ENCODE data around the gene HS1BP3.

Gene HS1BP3

DNA sequence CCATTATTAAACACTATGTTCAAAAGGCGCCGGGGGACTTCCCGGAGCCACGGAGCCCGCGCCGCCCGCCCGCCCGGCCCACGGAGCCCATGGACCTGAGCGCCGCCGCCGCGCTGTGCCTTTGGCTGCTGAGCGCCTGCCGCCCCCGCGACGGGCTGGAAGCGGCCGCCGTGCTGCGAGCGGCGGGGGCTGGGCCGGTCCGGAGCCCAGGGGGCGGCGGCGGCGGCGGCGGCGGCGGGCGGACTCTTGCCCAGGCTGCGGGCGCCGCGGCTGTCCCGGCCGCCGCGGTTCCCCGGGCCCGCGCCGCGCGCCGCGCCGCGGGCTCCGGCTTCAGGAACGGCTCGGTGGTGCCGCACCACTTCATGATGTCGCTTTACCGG, 16.2 kb upstream of the HS1BP3 start:
- Histone ChIP-seq H3K9me3 (ENCODE audit: control insufficient read depth, insufficient read depth, low read length) (no peaks in the 10 kb centered on the region), H3K4me1 (ENCODE audit: control insufficient read depth, insufficient read depth, low read length) (peaks cover 37% of the 10 kb centered on the region), H3K27me3 (ENCODE audit: control insufficient read depth, insufficient read depth, low read length) (peaks cover 96% of the 10 kb centered on the region), H3K27ac (ENCODE audit: low read depth, low read length) (no peak overlapping the region), H3K36me3 (ENCODE audit: control insufficient read depth, insufficient read depth, low read length) (no peaks in the 10 kb centered on the region), H3K9ac (ENCODE audit: low read depth, low read length) (no peak overlapping the region), H3K4me3 (ENCODE audit: low read depth, low read length) (peak overlapping the region; percentile 51)

DNA sequence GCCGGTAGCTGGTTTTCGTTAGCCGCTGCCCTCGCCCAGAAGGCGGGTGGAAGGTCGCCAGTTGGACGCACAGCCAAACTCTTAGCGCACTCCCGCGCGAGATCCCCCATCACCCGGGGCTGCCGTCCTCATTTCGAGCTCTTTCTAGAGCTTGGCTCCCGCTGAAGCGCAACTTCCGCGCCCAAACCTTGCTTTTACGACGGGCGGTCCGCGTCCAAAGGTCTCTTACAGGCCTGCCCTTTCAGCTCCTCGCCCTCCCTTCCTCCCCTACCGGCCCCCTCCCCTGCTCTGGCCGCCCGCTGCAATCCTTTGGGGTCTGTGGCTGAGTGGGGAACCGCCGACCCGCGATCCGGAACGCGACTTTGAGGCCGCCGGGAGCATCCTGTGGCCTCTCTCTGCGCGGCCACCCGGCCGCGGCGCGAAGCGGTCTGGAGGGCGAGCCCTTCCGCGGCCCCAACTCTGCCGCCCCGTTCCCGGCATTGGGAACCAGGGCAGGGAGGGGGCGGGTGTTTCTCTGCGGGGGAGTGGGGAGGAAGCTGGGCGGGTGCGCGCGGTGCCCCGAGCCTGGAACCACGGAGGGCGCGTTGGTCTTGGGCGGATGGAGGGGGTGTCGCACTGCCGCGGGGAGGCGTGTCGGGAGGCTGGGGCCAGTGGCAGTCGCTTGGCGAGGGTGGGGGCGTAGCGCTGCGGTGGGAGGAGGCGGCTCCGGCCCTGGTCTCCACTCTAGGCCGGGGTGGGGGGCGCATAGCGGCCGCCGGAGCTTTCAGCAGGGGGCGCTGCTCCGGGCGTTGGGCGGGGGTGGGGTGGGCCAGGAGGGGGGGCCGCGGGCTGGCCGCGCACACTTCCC, 15.6 kb upstream of the HS1BP3 start, which contains the start of gene GDF7:
TSS of gene GDF7 (plus strand) at position 841 of the 847 bp plus-strand sequence. CDS start 96 bp downstream, outside the sequence.
- Histone ChIP-seq H3K27me3 (ENCODE audit: control insufficient read depth, insufficient read depth, low read length) (peaks cover 96% of the 10 kb centered on the region), H3K27ac (ENCODE audit: low read depth, low read length) (no peak within 1 kb of the TSS), H3K36me3 (ENCODE audit: control insufficient read depth, insufficient read depth, low read length) (no peaks in the 10 kb centered on the region), H3K9ac (ENCODE audit: low read depth, low read length) (no peak within 1 kb of the TSS), H3K4me3 (ENCODE audit: low read depth, low read length) (peak within 1 kb of the TSS; percentile 59), H3K4me1 (ENCODE audit: control insufficient read depth, insufficient read depth, low read length) (peaks cover 35% of the 10 kb centered on the region), H3K9me3 (ENCODE audit: control insufficient read depth, insufficient read depth, low read length) (no peaks in the 10 kb centered on the region)

DNA sequence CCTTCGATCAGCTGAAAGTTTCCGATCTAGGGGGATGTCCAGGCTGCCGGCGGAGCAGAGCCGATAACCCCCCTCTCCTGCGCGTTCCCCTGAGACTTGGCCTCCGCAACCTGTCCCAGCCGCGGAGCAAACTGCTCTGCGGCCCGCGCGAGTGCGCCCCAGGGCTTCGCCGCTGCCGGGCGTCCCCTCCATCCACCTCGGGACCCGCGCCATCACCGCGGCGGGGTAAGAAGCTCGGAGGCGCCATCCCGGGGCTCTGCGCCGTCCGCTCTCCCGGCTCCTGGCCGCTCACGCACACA, 15.1 kb upstream of the HS1BP3 start:
- Histone ChIP-seq H3K9ac (ENCODE audit: low read depth, low read length) (no peak overlapping the region), H3K27me3 (ENCODE audit: control insufficient read depth, insufficient read depth, low read length) (peaks cover 91% of the 10 kb centered on the region)

DNA sequence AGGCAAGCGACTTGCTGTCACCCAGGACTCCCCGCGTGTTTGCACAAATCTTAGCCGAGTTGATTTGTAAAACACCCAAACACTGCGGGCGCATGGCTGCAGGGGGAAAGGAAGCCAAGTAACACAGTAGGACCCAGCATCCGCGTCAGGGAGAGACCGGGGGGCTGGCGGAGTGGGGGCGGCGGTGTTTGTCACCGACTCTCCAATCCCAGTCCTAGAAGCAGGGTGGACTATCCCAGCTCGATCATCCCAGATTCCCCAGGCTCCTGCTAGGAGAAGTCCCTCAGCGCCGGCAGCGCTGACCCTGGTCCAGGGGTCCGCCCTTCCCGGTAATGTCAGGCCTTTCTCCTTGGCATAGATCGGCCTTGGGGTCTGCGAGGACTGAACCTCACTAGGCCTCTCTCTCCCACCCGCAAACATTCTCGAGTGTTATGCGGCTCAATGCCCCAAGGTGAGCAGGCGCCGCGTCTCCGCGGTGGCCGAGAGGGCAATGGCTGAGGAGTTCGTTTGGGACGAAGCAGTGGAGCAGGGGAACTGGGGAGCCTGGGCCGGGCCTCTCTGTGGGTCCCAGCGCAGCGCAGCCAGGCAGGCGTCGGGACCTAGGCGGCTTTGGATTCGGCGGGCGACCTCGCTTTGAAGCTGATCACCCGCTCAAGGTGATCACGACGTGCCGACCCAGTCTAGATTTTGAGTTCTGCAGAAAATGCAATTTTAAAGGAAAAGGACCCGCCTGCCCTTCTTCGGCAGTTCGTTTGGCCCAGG, 14.5 kb upstream of the HS1BP3 start:
- peaks cover 31% of the 10 kb centered on the region for H3K4me1 ChIP-seq (ENCODE audit: control insufficient read depth, insufficient read depth, low read length)
- peaks cover 88% of the 10 kb centered on the region for H3K27me3 ChIP-seq (ENCODE audit: control insufficient read depth, insufficient read depth, low read length)
- H3K9ac ChIP-seq (ENCODE audit: low read depth, low read length) = no peak overlapping the region
- H3K27ac ChIP-seq (ENCODE audit: low read depth, low read length) = no peak overlapping the region
- H3K36me3 ChIP-seq (ENCODE audit: control insufficient read depth, insufficient read depth, low read length) = no peaks in the 10 kb centered on the region
- no peaks in the 10 kb centered on the region for H3K9me3 ChIP-seq (ENCODE audit: control insufficient read depth, insufficient read depth, low read length)
- H3K4me3 ChIP-seq (ENCODE audit: low read depth, low read length) = peak overlapping the region; percentile 59

More for the DNA sequence above, 15.1 kb upstream of the HS1BP3 start:
- H3K4me3 ChIP-seq (ENCODE audit: low read depth, low read length) = peak overlapping the region; percentile 59
- H3K4me1 ChIP-seq (ENCODE audit: control insufficient read depth, insufficient read depth, low read length) = peaks cover 31% of the 10 kb centered on the region
- no peaks in the 10 kb centered on the region for H3K36me3 ChIP-seq (ENCODE audit: control insufficient read depth, insufficient read depth, low read length)
- H3K27ac ChIP-seq (ENCODE audit: low read depth, low read length) = no peak overlapping the region
- H3K9me3 ChIP-seq (ENCODE audit: control insufficient read depth, insufficient read depth, low read length) = no peaks in the 10 kb centered on the region

DNA sequence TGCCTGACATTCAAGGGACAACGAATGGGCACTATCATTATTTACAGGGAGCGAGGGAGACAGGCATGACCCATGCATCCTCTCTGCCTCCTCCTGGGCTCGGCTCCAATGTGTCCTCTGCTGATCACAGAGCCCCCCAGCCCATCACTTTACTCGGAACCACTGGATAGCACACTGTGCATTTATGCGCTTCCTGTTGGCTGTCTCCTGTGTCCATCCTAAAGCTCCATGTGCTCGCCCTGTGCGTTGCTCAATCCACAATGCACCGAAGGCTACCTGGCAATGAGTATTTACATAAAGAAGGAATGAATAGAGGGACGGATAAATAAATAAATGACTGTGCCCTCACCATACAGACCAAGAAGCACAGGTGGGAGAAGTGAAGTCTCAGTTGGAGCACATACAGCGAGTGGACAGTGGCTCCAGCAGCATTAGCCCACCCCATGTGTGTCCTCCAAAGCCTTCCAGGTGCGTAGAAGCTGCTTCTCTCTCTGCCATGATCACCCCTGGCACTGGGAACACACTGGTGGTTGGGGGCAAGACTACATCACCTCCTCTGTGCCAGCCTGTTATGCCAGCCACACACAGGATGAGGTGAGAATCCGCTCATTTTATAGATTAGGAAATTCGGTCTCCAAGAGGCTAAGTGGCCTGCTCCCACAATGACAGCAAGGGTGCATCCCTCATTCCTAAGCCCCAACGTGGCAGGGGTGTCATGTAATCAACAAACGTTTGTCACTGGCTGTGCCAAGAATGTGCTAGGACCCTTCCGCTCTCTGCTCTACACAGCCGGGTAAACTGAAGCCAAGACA, 13.7 kb upstream of the HS1BP3 start:
- Histone ChIP-seq H3K27me3 (ENCODE audit: control insufficient read depth, insufficient read depth, low read length) (peaks cover 85% of the 10 kb centered on the region), H3K36me3 (ENCODE audit: control insufficient read depth, insufficient read depth, low read length) (no peaks in the 10 kb centered on the region), H3K4me3 (ENCODE audit: low read depth, low read length) (peak overlapping the region; percentile 59; the same call in 1 of the 2 replicates)

DNA sequence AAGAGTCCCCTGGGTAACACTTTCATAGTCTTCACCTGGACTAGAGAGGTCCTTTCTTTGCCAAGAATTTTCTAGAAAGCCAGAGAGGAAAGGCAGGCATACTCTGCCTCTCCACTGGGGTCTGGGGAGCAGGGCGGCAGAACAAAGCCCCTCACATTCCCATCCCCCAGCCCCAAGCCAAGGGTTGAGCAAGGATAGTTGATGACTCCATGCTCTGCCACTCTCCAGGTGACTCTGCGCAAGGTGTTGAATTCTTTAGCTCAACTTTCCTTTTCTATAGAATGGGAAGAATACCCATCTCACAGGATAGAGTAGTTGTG, 13.1 kb upstream of the HS1BP3 start:
- peaks cover 85% of the 10 kb centered on the region for H3K27me3 ChIP-seq (ENCODE audit: control insufficient read depth, insufficient read depth, low read length)

More for the DNA sequence above, 13.7 kb upstream of the HS1BP3 start:
- H3K27ac ChIP-seq (ENCODE audit: low read depth, low read length) = no peak overlapping the region
- H3K9me3 ChIP-seq (ENCODE audit: control insufficient read depth, insufficient read depth, low read length) = no peaks in the 10 kb centered on the region
- peaks cover 29% of the 10 kb centered on the region for H3K4me1 ChIP-seq (ENCODE audit: control insufficient read depth, insufficient read depth, low read length)
- no peak overlapping the region for H3K9ac ChIP-seq (ENCODE audit: low read depth, low read length)

DNA sequence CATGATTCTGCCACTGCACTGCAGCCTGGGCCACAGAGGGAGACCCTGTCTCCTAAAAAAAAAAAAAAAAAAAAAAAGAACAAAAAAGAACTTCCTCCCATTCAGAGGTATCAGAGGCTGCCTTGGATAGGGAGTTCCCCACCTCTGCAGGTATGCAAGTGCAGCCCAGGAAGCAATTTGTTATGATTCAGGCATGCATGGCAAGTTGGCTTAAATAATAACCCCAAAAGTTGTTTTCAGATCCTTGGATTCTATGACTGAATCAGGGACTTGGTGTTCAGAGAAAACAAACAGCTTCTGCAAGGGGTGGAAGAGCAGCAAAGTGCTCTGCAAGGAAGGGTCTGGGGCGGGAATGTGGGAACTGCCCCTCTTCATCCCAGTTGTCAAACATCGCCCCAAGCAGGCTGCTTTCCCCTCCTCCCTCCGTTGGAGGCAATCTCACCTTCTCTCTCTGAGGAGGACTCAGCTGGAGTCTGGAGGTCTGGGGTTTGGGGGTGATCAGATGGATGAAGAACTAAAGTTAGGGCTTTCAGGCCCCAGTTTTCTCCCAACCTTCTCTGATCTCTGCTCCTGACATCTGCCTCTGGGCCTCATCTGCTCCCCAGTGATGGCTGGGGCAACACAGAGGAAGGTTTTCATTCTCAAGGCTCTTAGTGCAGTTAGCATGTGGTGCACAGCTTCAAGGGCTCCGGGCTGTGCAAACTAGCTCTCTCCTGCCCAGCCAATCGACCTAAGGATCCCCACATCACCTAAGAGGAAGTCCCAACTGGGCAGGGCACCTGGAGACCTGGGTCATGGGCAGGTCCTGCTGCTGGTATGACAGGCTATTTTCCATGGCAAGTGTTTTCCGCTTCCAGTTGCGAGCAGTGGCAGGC, 12.5 kb upstream of the HS1BP3 start:
- Histone ChIP-seq H3K9ac (ENCODE audit: low read depth, low read length) (no peak overlapping the region), H3K36me3 (ENCODE audit: control insufficient read depth, insufficient read depth, low read length) (no peaks in the 10 kb centered on the region), H3K9me3 (ENCODE audit: control insufficient read depth, insufficient read depth, low read length) (no peaks in the 10 kb centered on the region), H3K4me1 (ENCODE audit: control insufficient read depth, insufficient read depth, low read length) (peaks cover 22% of the 10 kb centered on the region), H3K27me3 (ENCODE audit: control insufficient read depth, insufficient read depth, low read length) (peaks cover 79% of the 10 kb centered on the region), H3K4me3 (ENCODE audit: low read depth, low read length) (no peak overlapping the region), H3K27ac (ENCODE audit: low read depth, low read length) (no peak overlapping the region)

More for the DNA sequence above, 13.1 kb upstream of the HS1BP3 start:
- Histone ChIP-seq H3K9me3 (ENCODE audit: control insufficient read depth, insufficient read depth, low read length) (no peaks in the 10 kb centered on the region), H3K4me3 (ENCODE audit: low read depth, low read length) (no peak overlapping the region), H3K9ac (ENCODE audit: low read depth, low read length) (no peak overlapping the region), H3K4me1 (ENCODE audit: control insufficient read depth, insufficient read depth, low read length) (peaks cover 23% of the 10 kb centered on the region), H3K27ac (ENCODE audit: low read depth, low read length) (no peak overlapping the region), H3K36me3 (ENCODE audit: control insufficient read depth, insufficient read depth, low read length) (no peaks in the 10 kb centered on the region)

DNA sequence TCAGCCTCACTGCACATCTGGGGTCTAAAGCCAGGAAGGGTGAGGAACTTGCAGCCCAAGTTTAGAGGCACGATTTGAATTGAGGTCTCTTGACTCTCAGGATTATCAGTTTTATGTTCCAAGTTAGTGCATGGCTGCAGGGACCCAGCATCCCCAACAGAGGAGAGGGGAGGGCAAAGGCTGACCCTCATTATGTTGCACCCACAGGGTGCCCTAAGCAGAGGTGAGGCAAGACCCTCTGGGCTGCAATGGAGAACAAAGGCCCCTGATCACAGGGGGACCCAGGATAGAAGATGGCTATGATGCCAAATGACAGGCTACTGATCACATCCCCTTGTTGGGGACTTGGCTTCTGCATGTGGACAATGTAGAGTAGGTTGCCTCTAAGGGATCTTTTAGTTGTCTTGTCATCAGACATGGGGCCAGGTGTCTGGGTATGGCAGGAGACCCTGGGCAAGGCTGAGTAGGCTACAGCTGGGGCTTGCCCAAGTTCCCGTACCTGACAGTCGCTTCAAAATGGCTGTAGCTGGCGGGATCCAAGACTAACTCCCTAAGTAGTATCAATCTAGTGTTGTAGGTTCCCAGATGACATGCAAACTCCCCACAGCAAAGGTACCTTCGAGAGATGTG, 11.5 kb upstream of the HS1BP3 start:
- Histone ChIP-seq H3K27ac (ENCODE audit: low read depth, low read length) (no peak overlapping the region), H3K27me3 (ENCODE audit: control insufficient read depth, insufficient read depth, low read length) (peaks cover 69% of the 10 kb centered on the region), H3K4me1 (ENCODE audit: control insufficient read depth, insufficient read depth, low read length) (peaks cover 16% of the 10 kb centered on the region; the same call in 1 of the 2 replicates), H3K9me3 (ENCODE audit: control insufficient read depth, insufficient read depth, low read length) (no peaks in the 10 kb centered on the region), H3K36me3 (ENCODE audit: control insufficient read depth, insufficient read depth, low read length) (no peaks in the 10 kb centered on the region), H3K9ac (ENCODE audit: low read depth, low read length) (no peak overlapping the region), H3K4me3 (ENCODE audit: low read depth, low read length) (no peak overlapping the region)

DNA sequence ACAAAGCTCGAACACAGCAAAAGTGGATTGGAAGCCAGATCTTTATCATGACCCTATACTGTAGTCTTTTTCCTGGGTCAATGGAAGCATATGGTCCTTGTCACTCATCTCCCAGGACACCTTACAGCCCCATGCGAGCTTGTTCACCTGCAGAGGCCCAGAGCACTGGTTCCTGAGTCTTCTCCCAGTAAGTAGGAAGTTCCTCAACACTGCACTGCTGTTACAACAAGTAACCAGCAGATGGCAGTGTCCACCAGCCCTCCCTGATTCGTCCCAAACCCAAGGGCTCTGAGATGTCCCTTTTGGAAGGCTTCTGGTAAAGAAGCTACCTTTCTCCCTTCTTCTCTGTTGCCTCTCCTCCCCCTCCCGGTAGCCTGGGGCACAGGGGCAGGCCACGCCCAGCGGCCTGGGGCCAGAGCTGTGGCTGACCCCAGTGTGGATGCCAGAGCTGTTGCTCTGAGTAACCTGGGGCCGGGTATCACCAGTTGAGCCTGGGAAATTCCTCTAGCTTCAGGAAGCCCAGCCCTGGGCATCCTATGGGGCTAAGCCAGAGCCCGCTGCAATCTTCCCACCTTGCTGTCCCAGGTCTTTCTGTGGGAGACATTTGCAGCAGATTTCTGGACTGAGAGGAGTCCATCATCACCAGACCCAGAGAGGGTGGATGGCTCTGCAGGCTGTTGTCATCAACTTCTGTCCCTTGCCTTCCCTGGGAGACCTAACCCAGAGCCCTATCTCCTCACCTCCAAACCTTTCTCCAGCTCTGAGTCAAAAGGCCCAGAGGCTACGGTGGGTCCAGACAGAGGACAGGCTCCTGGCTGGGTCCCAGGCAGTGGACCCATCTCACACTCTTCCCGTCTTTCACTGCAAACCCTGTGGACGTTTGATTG, 10.8 kb upstream of the HS1BP3 start:
- H3K36me3 ChIP-seq (ENCODE audit: control insufficient read depth, insufficient read depth, low read length) = no peaks in the 10 kb centered on the region
- H3K9me3 ChIP-seq (ENCODE audit: control insufficient read depth, insufficient read depth, low read length) = no peaks in the 10 kb centered on the region
- H3K9ac ChIP-seq (ENCODE audit: low read depth, low read length) = no peak overlapping the region
- no peak overlapping the region for H3K27ac ChIP-seq (ENCODE audit: low read depth, low read length)
- no peak overlapping the region for H3K4me3 ChIP-seq (ENCODE audit: low read depth, low read length)
- H3K4me1 ChIP-seq (ENCODE audit: control insufficient read depth, insufficient read depth, low read length) = peaks cover 18% of the 10 kb centered on the region; the same call in 1 of the 2 replicates
- peaks cover 66% of the 10 kb centered on the region for H3K27me3 ChIP-seq (ENCODE audit: control insufficient read depth, insufficient read depth, low read length)

Data from HUES48 (cell line).